Naive thymus-derived CD8-positive, alpha-beta T cell (primary cell): ENCODE data around the gene AIRE. TPM values are rescaled to one million over a fixed set of nuclear protein-coding genes. Genes with fewer than 3 reads are reported as not detected.

Source experiments
- ATAC-seq, 2 donors: fragments of 150-1000 bp; cut with Tn5 transposase in 1 of 2; sonication (Bioruptor Pico), chemical (Tn5 transposase) in 1 of 2; 1 replicate in 1 of 2; 2 replicates in 1 of 2; pipeline ENCODE4 v1.10.0; 2021; ENCODE audit warnings: mild to moderate bottlenecking in 2 of 2, moderate library complexity in 2 of 2
- POLR2A ChIA-PET: fragments of 350-600 bp; sonication (Branson Sonifier 250); formaldehyde crosslinking; loops from one replicate; lab custom pipeline; 2021; ENCODE audit warnings: antibody characterized with exemption; lab: Charles Lee
- DNase-seq, 10 donors: peaks; one replicate each; pipeline versions ENCODE4 v3.0.0 to v3.0.0-alpha.2; 2020 to 2022
- H3K27ac Mint-ChIP-seq, 10 donors: one replicate each; pipeline ENCODE4 v1.8.0; 2020 to 2022; ENCODE audit warnings: mild to moderate bottlenecking in 10 of 10, mixed read lengths in 10 of 10, moderate library complexity in 4 of 10, inconsistent platforms in 1 of 10
- H3K27me3 Mint-ChIP-seq, 5 donors: one replicate each; pipeline ENCODE4 v1.8.0; 2021 to 2022; ENCODE audit warnings: mixed read lengths in 5 of 5
- H3K36me3 Mint-ChIP-seq, 3 donors: one replicate each; pipeline ENCODE4 v1.8.0; 2020 to 2022; ENCODE audit warnings: mixed read lengths in 3 of 3, mild to moderate bottlenecking in 2 of 3, inconsistent platforms in 1 of 3
- H3K4me1 Mint-ChIP-seq, 4 donors: one replicate each; pipeline ENCODE4 v1.8.0; 2021 to 2022; ENCODE audit warnings: mixed read lengths in 4 of 4
- H3K4me3 Mint-ChIP-seq, 10 donors: one replicate each; pipeline ENCODE4 v1.8.0; 2020 to 2022; ENCODE audit warnings: mild to moderate bottlenecking in 10 of 10, mixed read lengths in 10 of 10, moderate library complexity in 6 of 10, inconsistent platforms in 1 of 10
- H3K9me3 Mint-ChIP-seq, 9 donors: one replicate each; pipeline ENCODE4 v1.8.0; 2020 to 2022; ENCODE audit warnings: mixed read lengths in 9 of 9, mild to moderate bottlenecking in 3 of 9, inconsistent platforms in 1 of 9, moderate library complexity in 1 of 9
- polyA plus RNA-seq, 3 donors: library from polyadenylated mRNA; unstranded; fragments of 300-500 nt; fragmentation: Illumina TruSeq; gene quantifications; one replicate each; pipeline ENCODE4 v1.2.3, GENCODE V29; 2021
- total RNA-seq, 8 experiments: library from RNA in 2 of 8; stranded (reverse) in 2 of 8; gene quantifications; one replicate each; pipeline ENCODE4 v1.2.3 and lab custom pipeline; 2021 to 2026

AIRE gene
- total and polyA plus RNA-seq, 5 experiments from 2014 or later, result 0.13 to 0.42 (median 0.16) TPM; not detected in 2

GRCh38 chr21:44290327-44291077, 4.8 kb downstream of the AIRE start:
- ATAC-seq, result no peak

GRCh38 chr21:44291078-44291935, 5.6 kb downstream of the AIRE start:
- Mint-ChIP-seq H3K27ac (peak overlapping the region in 1 of 10 donors; percentile 57), H3K36me3 (no peaks in the 10 kb centered on the region), H3K9me3 (no peaks in the 10 kb centered on the region), H3K4me1 (peaks cover 7 to 44% (median 18%) of the 10 kb centered on the region in 4 donors), H3K27me3 (peaks cover 0 to 5% (median 0%) of the 10 kb centered on the region in 5 donors), H3K4me3 (no peak overlapping the region)
- ATAC-seq (no peak), DNase-seq (peak in 2 of 10 donors; percentile 5 to 55)
- POLR2A ChIA-PET, result no interaction called here

More at GRCh38 chr21:44290327-44291077, 4.8 kb downstream of the AIRE start:
- H3K36me3 Mint-ChIP-seq, result no peaks in the 10 kb centered on the region
- H3K27me3 Mint-ChIP-seq, result peaks cover 0 to 5% (median 0%) of the 10 kb centered on the region in 5 donors
- no peaks in the 10 kb centered on the region for H3K9me3 Mint-ChIP-seq
- POLR2A ChIA-PET, result no interaction called here
- H3K27ac Mint-ChIP-seq, result peak overlapping the region in 2 of 10 donors; percentile 58 to 74
- peak in 2 of 10 donors; percentile 3 to 23 for DNase-seq
- H3K4me3 Mint-ChIP-seq, result peak overlapping the region in 2 of 10 donors; percentile 11 to 56
- H3K4me1 Mint-ChIP-seq, result peaks cover 7 to 42% (median 16%) of the 10 kb centered on the region in 4 donors

- POLR2A ChIA-PET, result no interaction called here
- Mint-ChIP-seq H3K4me3 (peak overlapping the region in 1 of 10 donors; percentile 71), H3K9me3 (no peaks in the 10 kb centered on the region), H3K27me3 (peaks cover 0 to 5% (median 0%) of the 10 kb centered on the region in 5 donors), H3K27ac (peak overlapping the region in 3 of 10 donors; percentile 19 to 57 (median 29)), H3K36me3 (no peaks in the 10 kb centered on the region), H3K4me1 (peaks cover 7 to 44% (median 18%) of the 10 kb centered on the region in 4 donors)
- DNase-seq, result peak in 2 of 10 donors; percentile 9 to 53
- no peak for ATAC-seq
Measured at GRCh38 chr21:44291936-44292811, 6.5 kb downstream of the AIRE start.

GRCh38 chr21:44292812-44293195, 7.1 kb downstream of the AIRE start:
- Mint-ChIP-seq H3K36me3 (no peaks in the 10 kb centered on the region), H3K27ac (peak overlapping the region in 1 of 10 donors; percentile 57), H3K27me3 (peaks cover 0 to 3% (median 0%) of the 10 kb centered on the region in 5 donors), H3K4me1 (peaks cover 7 to 48% (median 24%) of the 10 kb centered on the region in 4 donors), H3K9me3 (no peaks in the 10 kb centered on the region), H3K4me3 (peak overlapping the region in 1 of 10 donors; percentile 19)
- POLR2A ChIA-PET, result no interaction called here
- ATAC-seq (no peak), DNase-seq (peak in 1 of 10 donors; percentile 46)

- ATAC-seq (peak; percentile 66 to 70), DNase-seq (peak in 9 of 10 donors; percentile 27 to 77 (median 54))
- H3K4me3 Mint-ChIP-seq, result peak overlapping the region in 2 of 10 donors; percentile 33 to 47
- H3K27ac Mint-ChIP-seq, result peak overlapping the region in 1 of 10 donors; percentile 74
- no peaks in the 10 kb centered on the region for H3K9me3 Mint-ChIP-seq
- POLR2A ChIA-PET, result interaction anchor here (1.0 to 2.0 kb wide), 2 partner anchors 46 to 274 kb away, joined by 5 to 6 read pairs; partner anchors contain the start of gene CFAP410
- H3K27me3 Mint-ChIP-seq, result no peaks in the 10 kb centered on the region
- H3K4me1 Mint-ChIP-seq, result peaks cover 11 to 50% (median 32%) of the 10 kb centered on the region in 4 donors
- H3K36me3 Mint-ChIP-seq, result no peaks in the 10 kb centered on the region
Measured at GRCh38 chr21:44293551-44294231, 8.0 kb downstream of the AIRE start.

- no peaks in the 10 kb centered on the region for H3K36me3 Mint-ChIP-seq
- POLR2A ChIA-PET, result interaction anchor here (0.7 to 2.0 kb wide), 3 partner anchors 8 to 275 kb away, joined by 4 to 6 read pairs (median 5); partner anchors contain the start of gene CFAP410
- no peaks in the 10 kb centered on the region for H3K9me3 Mint-ChIP-seq
- ATAC-seq (peak in 1 of 2 donors; percentile 17), DNase-seq (peak in 8 of 10 donors; percentile 16 to 63 (median 38))
- no peaks in the 10 kb centered on the region for H3K27me3 Mint-ChIP-seq
- H3K4me1 Mint-ChIP-seq, result peaks cover 15 to 58% (median 38%) of the 10 kb centered on the region in 4 donors
- peak overlapping the region in 5 of 10 donors; percentile 16 to 75 (median 56) for H3K27ac Mint-ChIP-seq
- peak overlapping the region in 4 of 10 donors; percentile 29 to 54 (median 40) for H3K4me3 Mint-ChIP-seq
Measured at GRCh38 chr21:44294391-44295162, 8.9 kb downstream of the AIRE start.

- no peaks in the 10 kb centered on the region for H3K9me3 Mint-ChIP-seq
- no peaks in the 10 kb centered on the region for H3K27me3 Mint-ChIP-seq
- no peak for ATAC-seq
- H3K4me1 Mint-ChIP-seq, result peaks cover 13 to 58% (median 38%) of the 10 kb centered on the region in 4 donors
- DNase-seq, result peak in 3 of 10 donors; percentile 20 to 28 (median 21)
- H3K36me3 Mint-ChIP-seq, result no peaks in the 10 kb centered on the region
- peak overlapping the region; percentile 16 to 87 (median 72) for H3K27ac Mint-ChIP-seq
- peak overlapping the region in 5 of 10 donors; percentile 11 to 54 (median 26) for H3K4me3 Mint-ChIP-seq
- POLR2A ChIA-PET, result interaction anchor here (0.7 to 2.0 kb wide), 2 partner anchors 8 to 44 kb away, joined by 4 to 5 read pairs; partner anchors contain the start of gene CFAP410
Measured at GRCh38 chr21:44295163-44295573, 9.5 kb downstream of the AIRE start.

- ATAC-seq, result no peak
- H3K4me1 Mint-ChIP-seq, result peaks cover 13 to 59% (median 39%) of the 10 kb centered on the region in 4 donors
- H3K27ac Mint-ChIP-seq, result peak overlapping the region in 7 of 10 donors; percentile 16 to 87 (median 73)
- POLR2A ChIA-PET, result no interaction called here
- H3K36me3 Mint-ChIP-seq, result no peaks in the 10 kb centered on the region
- H3K4me3 Mint-ChIP-seq, result peak overlapping the region in 4 of 10 donors; percentile 11 to 54 (median 38)
- no peaks in the 10 kb centered on the region for H3K9me3 Mint-ChIP-seq
- DNase-seq, result no peak
- H3K27me3 Mint-ChIP-seq, result no peaks in the 10 kb centered on the region
Measured at GRCh38 chr21:44295646-44296045, 10.0 kb downstream of the AIRE start.

- Mint-ChIP-seq H3K9me3 (no peaks in the 10 kb centered on the region), H3K4me3 (no peak overlapping the region), H3K27ac (no peak overlapping the region), H3K4me1 (peaks cover 16 to 64% (median 44%) of the 10 kb centered on the region in 4 donors), H3K36me3 (no peaks in the 10 kb centered on the region), H3K27me3 (no peaks in the 10 kb centered on the region)
- POLR2A ChIA-PET, result no interaction called here
- no peak for DNase-seq
- ATAC-seq, result no peak
Measured at GRCh38 chr21:44296103-44296519, 10.4 kb downstream of the AIRE start.

- ATAC-seq (no peak), DNase-seq (no peak)
- Mint-ChIP-seq H3K27me3 (no peaks in the 10 kb centered on the region), H3K4me3 (no peak overlapping the region), H3K4me1 (peaks cover 17 to 68% (median 51%) of the 10 kb centered on the region in 4 donors), H3K36me3 (no peaks in the 10 kb centered on the region), H3K9me3 (no peaks in the 10 kb centered on the region), H3K27ac (no peak overlapping the region)
- POLR2A ChIA-PET, result interaction anchor here (2.5 kb wide), 1 partner anchor 41 kb away, joined by 8 read pairs; the partner anchor contains the start of gene CFAP410
Measured at GRCh38 chr21:44296916-44297315, 11.2 kb downstream of the AIRE start.
